Measurements from ENCODE around the gene MYO16.

The MYO16 gene

DNA sequence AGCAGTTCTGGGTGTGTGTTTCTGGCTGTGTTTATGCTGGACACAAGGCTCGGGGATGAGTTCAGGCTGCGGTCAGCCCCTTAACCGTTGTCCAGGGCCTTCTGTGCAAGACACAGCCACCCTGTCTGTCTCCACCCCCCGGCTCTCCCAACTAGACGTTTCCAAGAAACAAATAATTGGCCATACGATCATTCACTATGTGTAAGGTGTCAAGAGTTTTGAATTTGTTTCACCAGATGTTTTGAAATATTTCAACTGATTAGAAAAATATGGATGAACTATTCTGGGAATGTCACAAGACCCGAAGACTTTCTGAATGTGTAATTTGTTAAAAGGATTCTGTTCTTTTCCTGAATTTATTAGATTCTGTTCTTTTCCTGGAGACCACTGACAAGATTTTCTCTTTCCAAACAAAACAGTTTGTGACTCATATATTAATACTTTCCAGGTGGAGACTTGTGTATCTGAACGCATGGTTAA lies 318.2 kb downstream of the MYO16 start:
- DNase-seq: no peak

DNA sequence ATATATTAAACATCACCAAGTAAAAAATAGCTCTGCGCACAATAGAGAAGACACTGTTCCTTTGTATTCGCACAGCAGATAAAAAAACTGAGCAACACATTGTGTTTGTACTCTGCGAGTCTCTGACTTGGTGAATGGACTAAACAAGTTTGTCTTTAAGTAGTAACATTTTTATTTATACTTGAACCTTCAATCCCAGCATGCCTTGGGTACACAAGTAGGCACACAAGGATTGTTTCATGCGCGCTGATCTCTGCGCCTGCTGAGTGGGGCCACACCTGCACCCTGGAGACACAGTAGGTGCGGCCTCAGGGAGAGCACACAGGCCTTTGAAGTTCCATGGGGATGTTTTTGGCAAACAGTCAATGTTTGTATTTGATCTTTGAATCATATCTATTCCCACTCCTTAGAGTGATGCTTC lies 318.9 kb downstream of the MYO16 start:
- DNase-seq: no peak

DNA sequence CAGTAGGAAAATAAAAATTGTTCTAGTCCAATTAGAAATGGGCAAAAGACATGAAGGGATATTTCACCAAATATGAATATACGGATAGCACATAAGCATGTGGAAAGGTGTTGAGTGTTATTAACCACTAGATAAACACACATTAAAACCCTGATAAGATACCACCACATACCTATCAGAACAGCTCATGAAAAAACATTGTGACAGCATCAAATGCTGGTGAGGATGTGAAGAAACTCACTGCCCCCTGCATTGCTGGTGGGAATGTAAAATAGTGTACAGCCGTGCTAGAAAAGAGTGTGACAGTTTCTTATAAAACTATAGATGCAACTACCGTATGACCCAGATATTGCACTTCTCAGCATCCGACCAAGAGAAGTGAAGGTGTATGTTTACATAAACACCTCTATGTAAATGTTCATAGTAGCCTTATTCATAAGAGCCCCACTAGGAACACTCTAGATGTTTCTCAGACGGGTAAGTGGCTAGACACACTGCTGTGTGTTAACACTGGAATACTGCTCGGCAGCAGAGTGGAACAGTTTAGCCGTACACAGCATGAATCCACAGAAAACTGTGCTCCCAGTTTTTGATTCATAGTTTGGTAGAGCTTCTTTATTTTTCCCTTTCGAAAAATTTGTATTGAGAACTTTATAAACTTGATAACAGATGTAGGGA lies 321.1 kb downstream of the MYO16 start:
- DNase-seq: no peak

DNA sequence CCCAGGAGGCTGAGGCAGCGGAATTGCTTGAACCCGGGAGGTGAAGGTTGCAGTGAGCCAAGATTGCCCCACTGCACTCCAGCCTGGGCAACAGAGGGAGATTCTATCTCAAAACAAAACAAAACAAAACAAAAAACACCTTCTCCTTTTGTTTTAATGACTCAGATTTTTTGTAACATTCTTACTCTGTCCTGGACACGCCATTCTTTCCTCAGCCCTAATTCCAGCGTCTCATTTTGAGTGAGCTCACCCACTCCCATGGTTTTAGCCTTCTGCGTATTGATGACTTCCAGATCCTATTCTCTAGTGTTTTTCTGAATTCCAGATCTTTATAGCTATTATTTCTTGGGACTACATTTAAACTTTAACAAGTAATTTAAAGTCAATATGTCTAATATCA lies 326.3 kb downstream of the MYO16 start:
- no peak for DNase-seq

DNA sequence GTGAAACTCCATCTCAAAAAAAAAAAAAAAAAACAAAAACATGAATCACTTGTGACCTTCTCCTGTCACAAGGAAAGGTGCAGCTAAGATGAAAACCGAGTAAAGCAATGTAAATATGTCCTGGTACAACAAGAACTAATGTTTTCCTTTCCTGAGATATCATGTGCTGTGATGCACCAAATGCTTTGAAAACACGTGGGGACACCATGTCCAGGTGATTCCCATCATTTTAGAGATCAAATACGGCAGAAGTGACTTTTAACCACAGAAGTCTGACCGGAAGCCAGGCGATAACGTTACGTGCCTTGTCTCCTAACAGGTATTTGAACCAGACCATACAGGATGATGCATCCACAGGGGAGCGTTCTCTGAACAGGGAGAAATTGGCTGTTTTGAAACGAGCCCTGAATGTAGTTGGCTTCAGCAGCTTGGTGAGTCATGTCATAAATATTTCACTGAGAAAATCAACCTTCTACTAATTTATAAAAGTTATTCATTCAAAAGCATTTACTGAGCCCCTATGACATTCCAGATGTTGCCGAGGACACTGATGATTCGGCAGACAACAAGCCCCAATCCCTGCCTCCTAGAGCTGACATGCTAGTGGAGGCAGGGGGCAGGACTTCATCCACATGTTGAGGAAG lies 328.1 kb downstream of the MYO16 start:
- no peak for DNase-seq

DNA sequence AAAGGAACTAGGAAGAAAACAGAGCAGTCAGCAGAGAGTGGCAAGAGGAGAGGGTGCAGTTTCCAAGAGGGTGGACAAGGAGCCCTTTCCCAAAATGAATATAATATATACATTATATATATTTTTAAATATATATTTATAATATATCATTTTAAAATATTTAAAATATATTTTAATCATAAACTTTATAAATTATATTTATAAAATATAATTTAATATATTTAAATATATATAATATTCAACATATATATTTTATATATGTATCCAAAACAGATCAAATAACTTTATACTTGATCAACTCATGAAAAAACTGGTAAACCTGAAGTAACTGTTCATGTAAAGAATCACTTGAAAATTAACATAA lies 328.6 kb downstream of the MYO16 start:
- DNase-seq: no peak

DNA sequence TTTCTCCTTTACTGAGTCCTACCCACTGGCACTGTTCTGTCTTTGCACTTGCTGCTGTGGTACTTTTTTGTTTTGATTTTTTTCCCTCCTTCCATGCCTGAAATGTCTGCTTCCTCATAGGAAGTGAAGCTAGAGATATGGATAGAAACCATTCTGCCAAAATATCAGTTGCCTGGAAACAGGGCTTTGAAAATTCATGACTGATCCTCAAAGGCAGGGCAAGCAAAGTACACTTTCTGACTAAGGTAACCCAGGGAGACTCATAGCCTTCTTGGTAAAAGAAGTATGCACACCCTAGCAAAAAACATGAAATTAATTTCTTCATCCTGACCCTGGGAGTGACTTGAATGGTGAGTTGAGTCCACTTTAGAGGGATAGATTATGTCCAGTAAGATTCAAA lies 329.8 kb downstream of the MYO16 start:
- DNase-seq: no peak

DNA sequence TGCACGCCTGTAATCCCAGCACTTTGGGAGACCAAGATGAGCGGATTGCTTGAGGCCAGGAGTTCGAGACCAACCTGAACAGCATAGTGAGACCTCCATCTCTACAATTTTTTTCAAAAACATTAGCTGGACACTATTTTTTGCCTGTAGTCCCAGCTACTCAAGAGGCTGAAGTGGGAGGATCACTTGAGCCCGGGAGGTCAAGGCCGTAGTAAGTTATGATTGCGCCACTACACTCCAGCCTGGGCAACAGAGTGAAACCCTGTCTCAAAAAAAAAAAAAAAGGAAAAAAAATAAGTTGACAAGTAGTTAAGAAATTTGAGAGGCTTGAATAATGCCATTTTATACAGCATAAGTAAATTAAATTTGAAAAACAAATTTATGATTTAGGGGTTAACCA lies 330.6 kb downstream of the MYO16 start:
- no peak for DNase-seq

DNA sequence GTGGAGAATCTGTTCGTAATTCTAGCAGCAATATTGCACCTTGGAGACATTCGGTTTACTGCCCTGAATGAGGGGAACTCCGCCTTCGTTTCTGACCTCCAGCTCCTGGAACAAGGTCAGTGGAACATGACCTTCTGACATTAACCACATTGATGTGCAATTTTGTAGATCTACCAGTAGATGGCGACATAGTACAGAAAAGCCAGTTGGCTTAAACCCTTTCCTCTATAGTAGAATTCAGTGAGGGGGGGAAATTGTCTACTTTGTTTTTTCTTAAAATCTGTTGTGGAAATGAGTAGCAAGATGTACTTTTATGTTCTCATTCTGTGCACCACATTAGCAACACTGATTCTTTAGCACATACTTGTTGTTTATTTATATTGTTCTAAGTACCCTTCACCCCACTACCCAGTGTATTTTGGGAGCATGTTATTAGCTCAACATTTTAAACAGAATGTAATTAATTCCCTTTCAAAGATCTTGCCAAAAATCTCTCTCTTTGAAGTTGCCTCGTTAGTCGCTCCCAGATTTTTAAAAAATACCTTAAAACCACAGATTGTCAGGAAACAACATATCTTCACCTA lies 332.2 kb downstream of the MYO16 start:
- peak; percentile 96 for DNase-seq

DNA sequence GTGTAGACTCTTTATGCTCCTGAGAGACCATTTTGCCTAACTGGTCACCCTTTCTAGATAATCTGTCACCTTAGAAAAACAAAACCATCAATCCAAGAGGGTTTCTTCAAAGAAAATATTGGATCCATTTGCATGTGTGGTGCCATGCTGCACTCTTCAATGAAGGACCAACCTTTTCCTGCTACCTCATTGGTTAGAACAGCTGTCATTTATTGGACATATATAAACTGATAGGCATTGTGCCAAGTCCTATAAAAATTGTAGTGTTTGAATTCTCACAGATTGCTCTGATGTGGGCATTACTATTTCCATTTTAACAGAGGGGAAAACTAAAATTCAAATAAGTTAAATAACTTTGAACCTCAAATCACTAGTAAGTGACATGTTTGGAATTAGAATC lies 333.2 kb downstream of the MYO16 start:
- DNase-seq: no peak

DNA sequence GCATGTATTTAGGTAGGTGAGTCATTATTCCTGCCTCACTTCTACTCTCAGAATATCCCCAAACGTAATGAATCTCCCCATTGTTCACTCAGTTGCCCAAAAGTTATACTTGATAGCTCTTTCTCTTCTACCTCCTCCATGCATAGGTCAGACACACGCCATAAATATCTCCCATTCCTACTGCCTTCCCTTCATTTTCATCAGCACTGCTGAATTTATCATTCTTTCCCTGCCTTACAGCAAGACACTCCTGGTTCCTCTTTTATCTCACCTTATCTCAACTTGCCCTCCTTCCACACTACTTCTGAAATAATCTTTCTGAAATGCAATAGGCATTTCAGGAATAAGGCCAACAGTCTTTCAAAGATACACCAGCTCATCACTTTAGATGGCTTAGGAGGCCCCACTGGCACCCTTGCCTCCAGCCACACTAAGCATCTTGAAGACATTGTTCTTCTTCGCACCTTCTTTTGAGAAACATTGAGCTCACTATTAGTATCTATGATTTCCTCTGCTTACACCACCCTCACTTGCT lies 333.9 kb downstream of the MYO16 start:
- DNase-seq: no peak

DNA sequence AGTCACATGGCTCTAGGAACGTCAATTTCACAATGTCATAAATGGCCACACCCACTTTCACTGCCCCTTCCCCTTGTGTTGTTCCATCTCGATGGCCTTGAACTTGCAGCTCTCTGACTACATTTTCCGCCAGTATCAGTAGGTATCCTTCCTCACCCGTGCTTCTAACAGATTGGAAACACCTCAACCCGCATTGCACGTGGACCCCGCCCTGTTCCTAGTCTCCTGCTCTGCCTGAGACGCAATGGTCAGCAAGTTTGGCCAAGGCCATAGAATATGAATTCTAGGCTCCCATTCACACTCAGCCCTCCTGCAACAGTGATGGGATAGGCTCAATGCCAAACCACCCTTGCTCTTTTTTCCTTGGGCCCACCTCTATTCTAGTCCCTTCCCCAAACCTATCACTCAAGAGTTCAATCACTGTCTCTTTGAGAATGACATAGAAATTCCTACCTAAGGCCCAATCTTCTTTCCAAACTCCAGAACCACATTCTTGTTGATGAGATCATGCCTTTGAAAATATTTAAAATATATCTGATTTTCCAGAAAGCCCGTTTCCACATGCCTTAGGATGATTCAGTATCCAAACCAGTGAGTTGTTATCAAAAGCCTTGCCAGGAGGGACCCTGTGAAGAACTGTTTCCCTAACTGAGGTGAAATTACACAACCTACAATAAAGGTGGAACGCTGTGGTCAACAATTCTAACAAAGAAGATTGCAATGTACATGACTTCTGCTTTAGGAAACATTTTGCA lies 334.6 kb downstream of the MYO16 start:
- DNase-seq: no peak

DNA sequence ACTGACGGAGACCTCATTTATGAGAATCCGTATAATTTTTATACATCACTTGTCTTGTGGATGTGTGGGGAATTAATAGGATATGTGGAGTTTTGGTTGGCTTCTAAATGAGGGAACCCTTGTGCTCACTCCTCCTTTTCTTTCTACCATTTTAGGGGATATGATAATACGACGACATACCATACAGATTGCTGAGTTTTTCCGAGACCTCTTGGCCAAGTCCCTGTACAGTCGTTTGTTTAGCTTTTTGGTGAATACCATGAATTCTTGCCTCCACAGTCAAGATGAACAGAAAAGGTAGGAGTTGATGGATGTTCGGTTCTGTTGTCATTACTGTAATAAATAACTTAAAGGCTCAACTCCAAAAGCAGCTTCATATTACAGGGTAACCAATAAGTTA lies 335.2 kb downstream of the MYO16 start:
- DNase-seq: no peak

DNA sequence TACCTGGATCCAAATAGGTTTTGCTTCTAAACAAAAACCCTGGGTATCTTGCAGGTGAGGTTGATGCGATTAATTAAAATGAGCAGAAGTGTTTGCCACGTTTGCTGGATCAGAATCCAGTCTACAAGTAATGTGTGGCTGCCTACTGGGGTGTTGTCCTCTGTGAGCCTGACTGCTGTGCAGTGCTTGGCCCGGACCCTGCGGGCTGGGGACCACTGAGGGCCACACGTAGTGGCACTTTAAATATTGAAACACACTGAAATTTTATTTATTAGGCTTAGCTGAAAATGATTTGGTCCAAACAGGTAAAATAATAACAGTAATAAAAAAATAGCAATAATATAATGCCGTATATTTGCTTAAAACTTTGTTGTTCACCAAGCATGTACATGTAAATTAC lies 338.0 kb downstream of the MYO16 start:
- DNase-seq: no peak

DNA sequence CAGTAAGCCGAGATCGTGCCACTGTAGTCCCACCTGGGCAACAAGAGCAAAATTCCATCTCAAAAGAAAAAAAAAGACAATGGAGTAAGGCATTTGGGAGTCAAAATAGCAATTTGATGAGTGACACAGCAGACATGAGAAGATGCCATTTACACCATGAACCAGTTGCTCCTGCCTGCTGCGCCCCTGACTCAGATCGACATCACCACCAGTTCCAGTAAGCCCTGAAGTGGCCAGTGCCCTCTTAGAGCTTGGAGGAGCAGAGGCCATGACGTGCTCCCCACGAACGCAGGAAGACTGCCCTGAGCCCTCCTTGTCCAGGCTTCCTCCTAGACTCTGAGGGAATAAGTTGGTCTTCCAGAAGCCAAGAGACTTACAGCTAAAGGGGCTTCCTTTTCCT lies 339.2 kb downstream of the MYO16 start:
- no peak for DNase-seq

DNA sequence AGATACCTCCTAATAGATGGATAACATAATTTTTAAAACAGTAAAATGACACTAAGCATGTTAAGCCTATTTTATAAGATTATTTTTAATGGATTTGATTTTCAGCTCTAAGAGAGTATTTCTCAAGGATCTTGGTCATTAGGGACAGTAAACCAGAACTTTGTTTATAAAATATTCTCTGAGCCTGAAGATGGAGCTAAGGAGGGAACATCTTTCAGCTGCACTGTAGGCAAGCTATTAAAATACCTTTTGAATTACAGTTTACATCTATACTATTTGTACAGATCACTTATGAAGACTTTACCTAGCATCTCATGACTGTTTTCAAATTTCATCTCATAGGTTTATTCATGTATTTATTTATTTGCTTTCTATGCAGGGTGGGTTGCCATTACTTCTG lies 345.3 kb downstream of the MYO16 start:
- no peak for DNase-seq

DNA sequence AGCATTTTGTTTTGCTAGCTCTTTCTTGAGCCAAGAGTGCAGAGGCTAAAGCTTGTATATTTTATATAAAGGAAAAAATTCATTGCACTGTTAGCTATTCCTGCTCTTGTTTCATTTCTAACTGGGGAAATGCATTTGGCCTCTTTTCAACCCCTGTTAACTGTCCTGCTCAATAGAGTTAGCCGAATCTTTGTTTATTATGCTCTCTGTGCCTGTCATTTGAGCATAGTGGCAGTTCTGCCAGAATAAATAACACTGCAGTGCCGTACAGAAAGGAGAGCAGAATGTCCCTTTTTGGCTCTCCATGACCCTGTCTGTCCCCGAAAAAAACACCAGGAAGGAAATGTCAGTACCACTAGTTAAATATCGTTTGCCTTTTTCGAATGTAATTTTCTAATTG lies 350.8 kb downstream of the MYO16 start:
- peak; percentile 98 for DNase-seq

DNA sequence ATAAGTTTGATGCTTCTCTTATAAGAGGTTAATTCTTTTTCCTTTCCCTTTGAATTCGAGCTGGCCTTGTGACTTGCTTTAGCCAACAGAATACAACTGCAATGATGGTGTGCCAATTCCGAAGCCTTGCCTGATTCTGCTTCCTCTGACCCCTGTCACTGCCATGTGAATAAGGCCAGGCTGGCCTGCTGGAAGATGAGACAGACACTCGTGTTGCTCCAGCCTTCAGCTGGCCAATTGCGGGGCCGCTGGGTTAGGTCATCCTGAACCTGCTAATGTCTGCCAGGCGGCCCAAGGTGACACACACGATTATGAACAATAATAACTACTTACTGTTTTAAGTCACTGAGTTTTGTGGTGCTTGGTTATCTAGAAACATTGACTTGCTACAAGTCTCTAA lies 352.0 kb downstream of the MYO16 start:
- DNase-seq: no peak

DNA sequence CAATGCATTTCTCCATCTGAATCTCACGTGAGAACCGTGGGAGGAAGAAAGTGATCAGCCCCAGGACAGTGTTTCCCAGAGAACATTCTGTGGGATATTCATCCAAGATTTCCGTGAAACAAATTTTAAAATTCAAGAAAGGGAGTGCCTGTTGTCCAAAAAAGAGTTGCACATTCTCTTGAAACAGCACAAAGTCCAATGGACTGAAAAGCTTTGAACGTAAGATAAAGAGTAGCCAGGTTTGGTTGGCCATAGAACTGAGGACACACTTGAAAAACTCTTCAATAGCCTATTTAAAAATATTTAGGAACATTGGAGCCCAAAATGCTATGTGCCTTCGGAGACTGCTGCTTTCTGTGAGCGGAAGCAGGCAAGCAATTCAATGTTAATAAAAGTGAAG lies 353.9 kb downstream of the MYO16 start:
- DNase-seq: no peak

DNA sequence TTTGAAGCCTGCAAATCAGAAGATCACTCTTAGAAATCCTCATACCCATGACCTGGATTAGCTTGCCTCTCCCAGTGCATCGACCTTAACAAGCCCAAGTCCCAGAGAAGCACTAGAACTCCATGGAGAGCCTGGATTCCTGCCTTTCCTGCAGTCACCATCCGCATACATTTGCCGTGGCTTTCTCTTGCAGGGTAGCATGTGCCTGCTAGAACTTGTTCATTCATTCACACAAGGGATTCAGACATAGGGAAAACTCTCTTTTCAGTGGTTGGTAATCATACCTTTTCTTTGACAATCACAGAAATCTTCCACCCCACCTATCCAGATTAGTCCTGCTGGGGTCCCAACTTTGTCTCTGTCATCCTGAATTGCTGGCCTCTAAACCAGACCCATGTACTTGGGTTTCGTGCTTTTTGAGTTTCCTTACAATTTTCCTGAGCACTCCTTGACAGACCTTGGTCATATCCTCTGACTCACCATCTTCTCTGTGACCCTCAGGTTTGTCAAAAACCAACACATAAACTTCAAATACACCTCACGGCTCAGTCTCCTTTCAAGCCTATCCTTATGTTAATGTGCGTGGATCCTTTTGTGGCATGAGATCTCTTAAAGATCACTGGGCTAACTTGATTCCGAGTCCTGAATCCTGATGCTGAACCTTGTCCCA lies 355.0 kb downstream of the MYO16 start:
- DNase-seq: no peak

DNA sequence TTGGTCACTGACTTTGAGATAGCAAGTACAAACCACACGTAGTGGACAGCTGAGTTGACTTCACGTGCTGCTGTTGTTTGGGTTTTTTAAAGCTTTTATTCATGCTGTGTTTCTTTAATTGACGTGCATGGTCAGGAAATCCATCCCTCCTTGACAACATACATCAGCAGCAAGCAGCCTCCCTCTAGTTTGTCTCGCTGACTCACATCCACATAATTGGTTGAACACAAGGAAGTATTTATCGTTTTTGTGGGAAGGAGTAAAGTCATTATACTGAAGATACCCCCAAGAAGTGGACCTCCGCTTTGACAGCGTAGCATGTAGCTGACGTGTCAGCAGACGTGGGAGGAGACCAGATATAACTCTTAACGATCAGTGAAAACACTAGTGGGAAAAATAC lies 355.8 kb downstream of the MYO16 start:
- DNase-seq: no peak

DNA sequence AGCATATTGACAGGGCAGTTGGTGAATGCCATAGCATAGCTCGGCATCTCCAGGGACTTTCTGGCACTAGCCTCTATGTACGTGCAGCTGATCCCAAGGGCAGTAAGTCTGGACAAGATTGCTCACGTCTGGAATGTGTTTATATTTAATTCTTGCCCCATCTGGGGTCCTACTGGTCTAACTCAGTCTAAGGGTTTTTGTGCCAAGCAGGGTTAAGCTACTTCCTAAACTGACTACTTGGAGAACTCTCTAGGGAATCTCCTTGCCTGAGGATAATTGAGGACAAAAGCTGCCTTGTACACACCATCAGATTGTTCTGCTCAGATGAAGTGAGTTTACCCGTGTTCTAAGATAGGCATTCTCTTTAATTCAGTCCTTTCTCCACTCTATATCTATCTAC lies 358.1 kb downstream of the MYO16 start:
- no peak for DNase-seq

DNA sequence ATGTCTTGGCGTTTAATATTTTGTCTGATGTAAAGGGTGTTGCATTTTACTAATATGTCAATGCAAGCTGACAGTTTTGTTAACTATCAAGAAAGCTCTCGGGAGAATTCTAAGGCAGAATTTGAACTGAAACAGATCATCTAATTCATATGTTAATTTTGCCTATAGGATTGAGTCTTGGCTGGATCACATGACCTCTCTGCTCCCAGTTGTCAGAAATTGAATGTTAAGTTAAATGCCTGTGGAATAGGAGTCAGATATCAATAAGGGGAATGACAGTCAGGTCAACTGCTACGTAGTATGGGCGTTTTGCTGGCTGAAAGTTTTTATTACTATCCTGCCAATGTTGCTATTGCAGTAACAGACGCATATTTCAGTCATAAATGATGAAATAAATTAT lies 358.5 kb downstream of the MYO16 start:
- no peak for DNase-seq

Data from NCI-H2029 treated with DMSO at 0.1 percent for 48 hours (cell line).